H9 (cell line): ENCODE measurements around the gene DNAJC17. TPM values are rescaled to one million over a fixed set of nuclear protein-coding genes. Genes with fewer than 3 reads are reported as not detected.

Experiments used
- DNase-seq: peaks from one replicate; pipeline ENCODE4 v3.0.0-alpha.2; 2017
- H2AFZ ChIP-seq: one replicate; pipeline ENCODE4 v1.6.1; 2013; ENCODE audit warnings: mild to moderate bottlenecking, low read length, control low read depth, moderate library complexity
- H2AK5ac ChIP-seq: 2 replicates; pipeline ENCODE4 v1.6.1; 2013; ENCODE audit warnings: low read length, control low read depth, mixed read lengths; ENCODE audit not compliant: insufficient read length
- H2BK120ac ChIP-seq: one replicate; pipeline ENCODE4 v1.6.1; 2013; ENCODE audit warnings: low read depth, mild to moderate bottlenecking, low read length, control low read depth, inconsistent platforms; ENCODE audit not compliant: poor library complexity, severe bottlenecking
- H2BK12ac ChIP-seq: 2 replicates; pipeline ENCODE4 v1.6.1; 2013; ENCODE audit warnings: low read length, control low read depth, mixed read lengths, low read depth; ENCODE audit not compliant: insufficient read length
- H2BK15ac ChIP-seq: 2 replicates; pipeline ENCODE4 v1.6.1; 2013; ENCODE audit warnings: low read depth, low read length, control low read depth
- H2BK20ac ChIP-seq: one replicate; pipeline ENCODE4 v1.6.1; 2013; ENCODE audit warnings: low read depth, mild to moderate bottlenecking, low read length, control low read depth, inconsistent platforms; ENCODE audit not compliant: poor library complexity, severe bottlenecking
- H2BK5ac ChIP-seq: 2 replicates; pipeline ENCODE4 v1.6.1; 2013; ENCODE audit warnings: low read length, control low read depth, mixed read lengths; ENCODE audit not compliant: insufficient read length
- H3K14ac ChIP-seq: 2 replicates; pipeline ENCODE4 v1.6.1; 2013; ENCODE audit warnings: low read length, control low read depth; ENCODE audit not compliant: insufficient read depth
- H3K18ac ChIP-seq: 2 replicates; pipeline ENCODE4 v1.6.1; 2013; ENCODE audit warnings: low read depth, mild to moderate bottlenecking, mixed read lengths, low read length, control low read depth; ENCODE audit not compliant: insufficient read length
- H3K23ac ChIP-seq: 2 replicates; pipeline ENCODE4 v1.6.1; 2013; ENCODE audit warnings: low read length, control low read depth, mixed read lengths, low read depth; ENCODE audit not compliant: insufficient read length
- H3K23me2 ChIP-seq: 2 replicates; pipeline ENCODE4 v1.6.1; 2013; ENCODE audit warnings: low read depth, mild to moderate bottlenecking, mixed read lengths, low read length, control low read depth; ENCODE audit not compliant: insufficient read length, poor library complexity, severe bottlenecking
- H3K27ac ChIP-seq: 2 replicates; pipeline ENCODE4 v1.5.1; 2013; ENCODE audit warnings: low read length, control low read depth, mixed read lengths, low read depth; ENCODE audit not compliant: insufficient read length
- H3K27me3 ChIP-seq: 2 replicates; pipeline ENCODE4 v1.6.1; 2013; ENCODE audit warnings: low read length, control low read depth, inconsistent platforms; ENCODE audit not compliant: insufficient read depth
- H3K4ac ChIP-seq: 2 replicates; pipeline ENCODE4 v1.6.1; 2013; ENCODE audit warnings: low read depth, mild to moderate bottlenecking, control low read depth, inconsistent platforms, low read length, moderate library complexity
- H3K4me1 ChIP-seq: 2 replicates; pipeline ENCODE4 v1.6.1; 2013; ENCODE audit warnings: low read length, control low read depth, inconsistent platforms; ENCODE audit not compliant: insufficient read depth
- H3K4me2 ChIP-seq: 2 replicates; pipeline ENCODE4 v1.6.1; 2013; ENCODE audit warnings: low read length, control low read depth, mixed read lengths; ENCODE audit not compliant: insufficient read length, insufficient read depth
- H3K56ac ChIP-seq: 2 replicates; pipeline ENCODE4 v1.6.1; 2013; ENCODE audit warnings: low read depth, mild to moderate bottlenecking, mixed read lengths, low read length, control low read depth; ENCODE audit not compliant: insufficient read length
- H3K79me1 ChIP-seq: 2 replicates; pipeline ENCODE4 v1.6.1; 2013; ENCODE audit warnings: low read depth, mild to moderate bottlenecking, moderate library complexity, low read length, control low read depth, inconsistent platforms; ENCODE audit not compliant: insufficient read depth, poor library complexity, severe bottlenecking
- H3K79me2 ChIP-seq: 2 replicates; pipeline ENCODE4 v1.6.1; 2013; ENCODE audit warnings: low read length, control low read depth, inconsistent platforms; ENCODE audit not compliant: insufficient read depth
- H3K9ac ChIP-seq: 2 replicates; pipeline ENCODE4 v1.6.1; 2013; ENCODE audit warnings: low read length, control low read depth, mixed read lengths; ENCODE audit not compliant: insufficient read length; ENCODE audit errors: extremely low read depth
- H3K9me3 ChIP-seq: one replicate; pipeline ENCODE4 v1.6.1; 2013; ENCODE audit warnings: low read depth, low read length, inconsistent platforms; ENCODE audit not compliant: control insufficient read depth
- H3T11ph ChIP-seq: one replicate; pipeline ENCODE4 v1.6.1; 2013; ENCODE audit warnings: mild to moderate bottlenecking, low read length, control low read depth, inconsistent platforms
- H4K20me1 ChIP-seq: one replicate; pipeline ENCODE4 v1.6.1; 2013; ENCODE audit not compliant: control insufficient read depth, insufficient read length, insufficient read depth
- H4K5ac ChIP-seq: 2 replicates; pipeline ENCODE4 v1.6.1; 2013; ENCODE audit warnings: low read depth, mild to moderate bottlenecking, mixed read lengths, low read length, control low read depth; ENCODE audit not compliant: insufficient read length
- H4K8ac ChIP-seq: replicated peaks from 2 replicates; pipeline ENCODE4 v1.6.1; 2013; ENCODE audit warnings: low read length, control low read depth, mixed read lengths, low read depth; ENCODE audit not compliant: insufficient read length
- H4K91ac ChIP-seq: 2 replicates; pipeline ENCODE4 v1.6.1; 2013; ENCODE audit warnings: low read depth, mild to moderate bottlenecking, moderate library complexity, mixed read lengths, low read length, control low read depth; ENCODE audit not compliant: insufficient read length
- H3K27ac Mint-ChIP-seq, 3 experiments: 2 replicates in 2 of 3; 3 replicates in 1 of 3; pipeline ENCODE4 v1.8.0; 2020 to 2021; ENCODE audit warnings: mixed read lengths in 3 of 3, mild to moderate bottlenecking in 1 of 3, moderate library complexity in 1 of 3
- H3K27me3 Mint-ChIP-seq: 2 replicates; pipeline ENCODE4 v1.8.0; 2021; ENCODE audit warnings: low read depth, mild to moderate bottlenecking, moderate library complexity, mixed read lengths
- H3K36me3 Mint-ChIP-seq, 3 experiments: 2 replicates in 2 of 3; 3 replicates in 1 of 3; pipeline ENCODE4 v1.8.0; 2020 to 2021; ENCODE audit warnings: low read depth in 3 of 3, mixed read lengths in 3 of 3; ENCODE audit not compliant: insufficient read depth in 1 of 3
- H3K4me1 Mint-ChIP-seq, 2 experiments: 2 replicates each; pipeline ENCODE4 v1.8.0; 2020; ENCODE audit warnings: mixed read lengths in 2 of 2
- H3K4me3 Mint-ChIP-seq, 2 experiments: 2 replicates in 1 of 2; 3 replicates in 1 of 2; pipeline ENCODE4 v1.8.0; 2020 to 2021; ENCODE audit warnings: mild to moderate bottlenecking in 2 of 2, mixed read lengths in 2 of 2, moderate library complexity in 1 of 2
- H3K9me3 Mint-ChIP-seq, 2 experiments: 2 replicates in 1 of 2; 3 replicates in 1 of 2; pipeline ENCODE4 v1.8.0; 2020; ENCODE audit warnings: mild to moderate bottlenecking in 2 of 2, mixed read lengths in 2 of 2, moderate library complexity in 1 of 2
- CTCF ChIP-seq: fragments of 200-600 bp; sonication (generic); conservative IDR thresholded peaks from 3 replicates; pipeline ENCODE4 v1.8.0; 2021; ENCODE audit warnings: antibody characterized with exemption, mild to moderate bottlenecking
- WGBS: extraction: QIAGEN DNeasy Blood & Tissue Kit; methylation state at CpG from one replicate; pipeline ENCODE4 v1.1.7; 2013; ENCODE audit warnings: missing lambda C conversion rate, low lambda C conversion rate, mixed read lengths; ENCODE audit not compliant: insufficient read length; ENCODE audit errors: extremely low coverage; 5-methylcytosine and 5-hydroxymethylcytosine counted together
- total RNA-seq: library from RNA; stranded (reverse); gene quantifications from 2 replicates; pipeline ENCODE4 v1.2.1, GENCODE V29; 2021

The DNAJC17 gene
- total RNA-seq, 1 experiment from 2014 or later: 38.3 TPM

DNA sequence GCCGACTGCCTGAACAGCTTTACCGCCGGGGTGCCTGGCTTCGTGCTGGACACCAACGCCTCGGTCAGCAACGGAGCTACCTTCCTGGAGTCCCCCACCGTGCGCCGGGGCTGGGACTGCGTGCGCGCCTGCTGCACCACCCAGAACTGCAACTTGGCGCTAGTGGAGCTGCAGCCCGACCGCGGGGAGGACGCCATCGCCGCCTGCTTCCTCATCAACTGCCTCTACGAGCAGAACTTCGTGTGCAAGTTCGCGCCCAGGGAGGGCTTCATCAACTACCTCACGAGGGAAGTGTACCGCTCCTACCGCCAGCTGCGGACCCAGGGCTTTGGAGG, 37.4 kb upstream of the DNAJC17 start:
- Histone ChIP-seq H3K14ac (peak overlapping the region; percentile 76), H3K79me1 (peaks cover 5% of the 10 kb centered on the region), H3K23me2 (peaks cover 11% of the 10 kb centered on the region), H3K9me3 (no peaks in the 10 kb centered on the region), H2BK15ac (no peak overlapping the region), H3K27me3 (no peaks in the 10 kb centered on the region), H4K8ac (no peak overlapping the region), H2AK5ac (no peak overlapping the region), H4K5ac (no peak overlapping the region), H3K56ac (no peak overlapping the region), H3K27ac (no peak overlapping the region), H3K4ac (no peak overlapping the region), H3K4me2 (peak overlapping the region; percentile 95), H3K18ac (peak overlapping the region; percentile 52), H3K23ac (no peak overlapping the region), H2AFZ (no peak overlapping the region), H4K91ac (no peak overlapping the region), H2BK120ac (no peak overlapping the region), H2BK20ac (no peak overlapping the region), H4K20me1 (no peaks in the 10 kb centered on the region), H2BK12ac (no peak overlapping the region), H2BK5ac (no peak overlapping the region), H3T11ph (no peak overlapping the region), H3K79me2 (peaks cover 8% of the 10 kb centered on the region; the same call in 1 of the 2 replicates), H3K4me1 (peaks cover 17% of the 10 kb centered on the region), H3K9ac (peak overlapping the region; percentile 53)
- peaks cover 16 to 38% (median 30%) of the 10 kb centered on the region in 3 experiments for H3K36me3 Mint-ChIP-seq
- no CpG with 5 or more reads among the region's 28 CpGs for WGBS
- TF ChIP-seq CTCF: no peak
- no peaks in the 10 kb centered on the region for H3K9me3 Mint-ChIP-seq
- no peak for DNase-seq
- peak overlapping the region; percentile 36 to 95 (median 87); a peak in 6 of 7 replicates for H3K27ac Mint-ChIP-seq
- peaks cover 41% of the 10 kb centered on the region in 2 experiments for H3K4me1 Mint-ChIP-seq
- H3K4me3 Mint-ChIP-seq: peak overlapping the region; percentile 94
- H3K27me3 Mint-ChIP-seq: peaks cover 4% of the 10 kb centered on the region
